ENCODE data around the gene WDR88. TPM values are rescaled to one million over a fixed set of nuclear protein-coding genes. Genes with fewer than 3 reads are reported as not detected.
A peak's percentile ranks its signal among the peaks of the same experiment; 100 is the strongest.
"Not testable (repeated sequence)": the region's sequence is repeated elsewhere in the genome, so short reads cannot be mapped to it uniquely, and the experiment has no call there.

WDR88 gene
- total and polyA plus RNA-seq, 8 donors, result not detected

DNA sequence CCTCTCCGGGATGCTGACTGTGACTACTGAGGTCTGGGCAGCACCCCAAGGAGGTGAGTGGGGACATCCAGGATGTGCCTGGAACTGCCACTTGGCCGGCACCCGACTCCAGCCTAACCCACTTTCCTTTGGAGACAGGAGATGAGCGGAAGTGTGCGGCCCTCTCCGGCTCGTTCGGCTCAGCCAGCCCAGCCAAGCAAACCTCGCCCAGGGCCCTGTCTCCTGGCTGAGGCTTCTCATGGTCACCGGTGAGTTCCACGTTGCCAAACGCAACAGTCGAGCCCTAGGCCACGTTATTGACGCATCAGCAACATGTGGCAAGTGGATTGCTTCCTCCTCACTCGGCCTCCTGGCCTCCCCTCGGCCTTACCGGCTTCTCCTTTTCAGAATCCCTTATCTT is 88.2 kb downstream of the WDR88 start:
- Histone ChIP-seq H3K4me3 (no peak overlapping the region), H3K4me1 (no peaks in the 10 kb centered on the region), H3K27me3 (no peaks in the 10 kb centered on the region), H3K9me3 (no peaks in the 10 kb centered on the region), H3K36me3 (no peaks in the 10 kb centered on the region), H3K27ac (no peak overlapping the region)
- WGBS, 2 donors, result 77 to 82% methylated on average over 18 of the region's 18 CpGs
- ATAC-seq (no peak), DNase-seq (peak in 1 of 6 donors; percentile 39), FAIRE-seq (no peak)
- TF ChIP-seq, protein P1, sequence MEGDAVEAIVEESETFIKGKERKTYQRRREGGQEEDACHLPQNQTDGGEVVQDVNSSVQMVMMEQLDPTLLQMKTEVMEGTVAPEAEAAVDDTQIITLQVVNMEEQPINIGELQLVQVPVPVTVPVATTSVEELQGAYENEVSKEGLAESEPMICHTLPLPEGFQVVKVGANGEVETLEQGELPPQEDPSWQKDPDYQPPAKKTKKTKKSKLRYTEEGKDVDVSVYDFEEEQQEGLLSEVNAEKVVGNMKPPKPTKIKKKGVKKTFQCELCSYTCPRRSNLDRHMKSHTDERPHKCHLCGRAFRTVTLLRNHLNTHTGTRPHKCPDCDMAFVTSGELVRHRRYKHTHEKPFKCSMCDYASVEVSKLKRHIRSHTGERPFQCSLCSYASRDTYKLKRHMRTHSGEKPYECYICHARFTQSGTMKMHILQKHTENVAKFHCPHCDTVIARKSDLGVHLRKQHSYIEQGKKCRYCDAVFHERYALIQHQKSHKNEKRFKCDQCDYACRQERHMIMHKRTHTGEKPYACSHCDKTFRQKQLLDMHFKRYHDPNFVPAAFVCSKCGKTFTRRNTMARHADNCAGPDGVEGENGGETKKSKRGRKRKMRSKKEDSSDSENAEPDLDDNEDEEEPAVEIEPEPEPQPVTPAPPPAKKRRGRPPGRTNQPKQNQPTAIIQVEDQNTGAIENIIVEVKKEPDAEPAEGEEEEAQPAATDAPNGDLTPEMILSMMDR (IDR thresholded peaks at IDR 0.05), result no peak
- intact Hi-C loops (cut with DNase I), result no loop called here

- peak in 1 of 6 donors; percentile 15 for DNase-seq
- H3K4me1 ChIP-seq, result no peaks in the 10 kb centered on the region
- intact Hi-C loops (cut with DNase I), result no loop called here
- ATAC-seq, result no peak
- H3K9me3 ChIP-seq, result no peaks in the 10 kb centered on the region
- TF ChIP-seq, protein P1 (IDR thresholded peaks at IDR 0.05), result no peak
- 66 to 72% methylated on average over 9 of the region's 9 CpGs for WGBS, 2 donors
- peaks cover 0 to 4% (median 1%) of the 10 kb centered on the region in 4 donors for H3K27me3 ChIP-seq
- no peak overlapping the region for H3K27ac ChIP-seq
- H3K36me3 ChIP-seq, result no peaks in the 10 kb centered on the region
- H3K4me3 ChIP-seq, result no peak overlapping the region
- no peak for FAIRE-seq
Measured at GRCh38 chr19:33220735-33221134, 88.8 kb downstream of the WDR88 start.

DNA sequence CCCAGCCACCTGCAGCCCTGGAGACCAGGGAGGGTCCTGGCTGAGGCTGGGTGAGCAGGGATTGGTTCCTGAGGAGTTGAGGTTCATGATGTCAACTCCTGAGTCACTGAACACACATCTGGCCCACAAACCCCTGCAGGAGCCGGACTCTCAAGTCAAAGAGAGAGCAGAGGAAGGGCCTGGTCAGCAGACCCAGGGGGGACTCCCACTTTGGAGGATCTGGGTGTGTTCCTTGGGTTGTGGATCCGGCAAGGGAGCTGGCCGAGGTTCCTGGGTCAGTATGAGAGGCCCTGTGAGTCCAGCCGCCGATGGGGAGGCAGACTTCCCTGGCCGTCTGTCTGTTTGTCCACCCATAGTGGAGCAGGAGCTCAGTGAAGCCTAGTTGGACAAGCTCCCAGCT is 89.7 kb downstream of the WDR88 start:
- intact Hi-C loops (cut with DNase I), result no loop called here
- FAIRE-seq, result no peak
- WGBS, 2 donors, result 64 to 66% methylated on average over 6 of the region's 6 CpGs

DNA sequence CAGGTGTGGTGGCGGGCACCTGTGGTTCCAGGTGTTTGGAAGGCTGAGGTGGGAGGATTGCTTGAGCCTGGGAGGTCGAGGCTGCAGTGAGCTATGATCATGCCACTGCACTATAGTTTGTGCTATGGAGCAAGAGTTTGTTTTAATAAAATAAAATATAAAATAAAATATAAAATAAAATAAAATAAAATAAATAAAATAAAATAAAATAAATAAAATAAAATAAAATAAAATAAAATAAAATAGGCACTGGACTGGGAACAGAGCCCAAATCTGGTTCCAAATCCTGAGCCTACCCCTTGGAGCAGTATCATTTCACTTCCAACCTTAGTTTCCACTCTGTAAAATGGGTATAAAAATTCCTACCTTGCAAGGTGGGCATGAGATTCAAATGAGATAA is 90.3 kb downstream of the WDR88 start:
- DNase-seq; H3K36me3 ChIP-seq; FAIRE-seq; H3K9me3 ChIP-seq; ATAC-seq; H3K4me3 ChIP-seq; H3K4me1 ChIP-seq; intact Hi-C loops (cut with DNase I); H3K27ac ChIP-seq: not testable (repeated sequence)
- H3K27me3 ChIP-seq, result peaks cover 0 to 12% (median 3%) of the 10 kb centered on the region in 4 donors
- WGBS, 2 donors, result 69 to 97% methylated on average over 2 of the region's 2 CpGs

More for the DNA sequence above, 89.7 kb downstream of the WDR88 start:
- Histone ChIP-seq H3K4me3 (no peak overlapping the region), H3K9me3 (no peaks in the 10 kb centered on the region), H3K4me1 (no peaks in the 10 kb centered on the region), H3K27ac (no peak overlapping the region), H3K36me3 (no peaks in the 10 kb centered on the region), H3K27me3 (peaks cover 0 to 6% (median 3%) of the 10 kb centered on the region in 4 donors)
- ATAC-seq (no peak), DNase-seq (peak in 1 of 6 donors; percentile 29)
- TF ChIP-seq, protein P1 (IDR thresholded peaks at IDR 0.05), result no peak

DNA sequence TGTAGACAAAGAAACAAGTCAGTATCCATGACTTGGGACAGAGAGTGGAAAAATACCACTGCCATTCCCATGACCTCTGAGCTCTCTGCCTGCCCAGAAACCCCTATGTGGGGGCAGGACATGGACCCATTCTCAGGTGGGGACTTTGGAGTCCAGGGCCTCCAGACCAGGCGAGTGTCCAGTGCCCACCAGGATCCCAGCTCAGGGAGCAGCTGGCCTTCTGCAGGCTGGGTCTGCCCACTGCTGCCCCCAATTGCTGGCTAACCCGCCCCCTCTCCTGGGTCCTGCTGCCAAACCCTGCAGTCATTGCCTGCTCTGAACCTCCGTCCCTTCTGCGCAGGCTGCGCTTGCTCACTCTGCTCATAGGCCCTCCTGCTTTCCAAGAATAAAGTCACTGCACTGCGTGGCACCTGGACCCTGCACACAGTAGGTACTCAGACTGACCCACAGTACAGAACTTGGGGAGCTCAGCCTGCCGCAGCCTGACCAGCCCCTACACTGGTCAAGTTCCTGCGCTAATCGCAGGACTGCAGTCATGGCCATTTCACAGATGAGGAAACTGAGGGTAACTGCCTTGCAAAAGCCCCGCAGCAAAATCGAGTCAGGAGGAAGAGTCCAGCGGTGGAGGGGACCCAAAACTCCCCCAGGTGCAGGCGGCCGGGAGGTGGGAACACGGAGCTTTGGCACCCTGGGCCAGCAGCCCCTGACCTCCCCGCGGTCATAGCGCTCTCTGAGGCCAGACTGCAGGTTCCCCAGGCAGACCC is 93.0 kb downstream of the WDR88 start:
- Histone ChIP-seq H3K27me3 (peaks cover 0 to 16% (median 6%) of the 10 kb centered on the region in 4 donors), H3K4me1 (no peaks in the 10 kb centered on the region), H3K36me3 (no peaks in the 10 kb centered on the region), H3K4me3 (peak overlapping the region in 1 of 4 donors; percentile 26), H3K9me3 (no peaks in the 10 kb centered on the region), H3K27ac (no peak overlapping the region)
- ATAC-seq (no peak), DNase-seq (peak in 2 of 6 donors; percentile 13 to 44), FAIRE-seq (no peak)
- intact Hi-C loops (cut with DNase I), result no loop called here
- 56 to 68% methylated on average over 15 to 18 of the region's 18 CpGs for WGBS, 2 donors
- TF ChIP-seq, protein P1 (IDR thresholded peaks at IDR 0.05), result no peak

Other genes starting within 250 kb of the WDR88 start
- 10 to 100 TPM in 1 of 6 donors, 1 to 10 TPM in 5; 5.7 to 11.0 (median 6.8) TPM for gene CEP89, start 160.2 kb upstream of the WDR88 start, total RNA-seq
- 1 to 10 TPM; 6.7 to 8.2 TPM for gene CEP89, start 160.2 kb upstream of the WDR88 start, polyA plus RNA-seq
- 1 to 10 TPM in 1 of 6 donors, under 1 TPM in 5; 0.37 to 1.0 (median 0.54) TPM for gene FAAP24, start 159.9 kb upstream of the WDR88 start, total RNA-seq
- gene FAAP24, start 159.9 kb upstream of the WDR88 start, polyA plus RNA-seq, result under 1 TPM; 0.34 to 0.38 TPM
- gene RHPN2, start 67.2 kb upstream of the WDR88 start, total RNA-seq, result 10 to 100 TPM in 2 of 6 donors, 1 to 10 TPM in 4; 7.6 to 18.9 (median 8.2) TPM
- 10 to 100 TPM in 1 of 2 donors, 1 to 10 TPM in 1; 7.5 to 11.4 TPM for gene RHPN2, start 67.2 kb upstream of the WDR88 start, polyA plus RNA-seq
- 1 to 10 TPM; 3.0 to 5.6 (median 3.6) TPM for gene GPATCH1, start 50.9 kb upstream of the WDR88 start, total RNA-seq
- 1 to 10 TPM; 4.3 to 6.1 TPM for gene GPATCH1, start 50.9 kb upstream of the WDR88 start, polyA plus RNA-seq
- 10 to 100 TPM in 5 of 6 donors, 1 to 10 TPM in 1; 7.2 to 21.0 (median 13.2) TPM for gene LRP3, start 62.2 kb downstream of the WDR88 start, total RNA-seq
- gene LRP3, start 62.2 kb downstream of the WDR88 start, polyA plus RNA-seq, result 10 to 100 TPM in 1 of 2 donors, 1 to 10 TPM in 1; 9.2 to 18.9 TPM
- gene SLC7A10, start 93.7 kb downstream of the WDR88 start, total RNA-seq, result under 1 TPM in 1 of 6 donors, not detected in 5; 0.38 TPM
- 1 to 10 TPM in 1 of 2 donors, under 1 TPM in 1; 0.28 to 1.3 TPM for gene SLC7A10, start 93.7 kb downstream of the WDR88 start, polyA plus RNA-seq
- gene CEBPA, start 170.4 kb downstream of the WDR88 start, total RNA-seq, result 10 to 100 TPM in 3 of 6 donors, 1 to 10 TPM in 3; 6.1 to 18.7 (median 9.7) TPM
- 1 to 10 TPM; 4.4 to 7.7 TPM for gene CEBPA, start 170.4 kb downstream of the WDR88 start, polyA plus RNA-seq
- 10 to 100 TPM in 2 of 6 donors, 1 to 10 TPM in 4; 6.2 to 34.5 (median 9.4) TPM for gene CEBPG, start 241.6 kb downstream of the WDR88 start, total RNA-seq
- gene CEBPG, start 241.6 kb downstream of the WDR88 start, polyA plus RNA-seq, result 10 to 100 TPM in 1 of 2 donors, 1 to 10 TPM in 1; 7.0 to 11.6 TPM

Measured in pancreas (tissue), 10 donors.